Lower leg skin (tissue), 4 donors: ENCODE data around the gene C4orf50. TPM values are rescaled to one million over a fixed set of nuclear protein-coding genes. Genes with fewer than 3 reads are reported as not detected.
"Not testable (repeated sequence)": the region's sequence is repeated elsewhere in the genome, so short reads cannot be mapped to it uniquely, and the experiment has no call there.

Experiments used
- DNase-seq, 2 donors: peaks; one replicate each; pipeline ENCODE4 v3.0.0-alpha.2; 2019; ENCODE audit warnings: low spot score in 2 of 2
- H3K4me3 ChIP-seq: fragments of 200-600 bp; sonication (generic); 2 replicates; pipeline ENCODE4 v1.5.1; 2017; ENCODE audit warnings: mild to moderate bottlenecking, low read depth; ENCODE audit not compliant: poor library complexity, severe bottlenecking
- CTCF ChIP-seq, 3 donors: fragments of 450-650 bp; IDR thresholded peaks; one replicate each; pipeline ENCODE4 v1.5.1; 2016; ENCODE audit warnings: antibody characterized with exemption in 3 of 3, mild to moderate bottlenecking in 3 of 3, moderate library complexity in 2 of 3
- POLR2A ChIP-seq, 2 donors: fragments of 450-650 bp; IDR thresholded peaks; one replicate each; pipeline ENCODE4 v1.6.1; 2016 to 2017; ENCODE audit warnings: antibody characterized with exemption in 2 of 2, mild to moderate bottlenecking in 1 of 2, moderate library complexity in 1 of 2
- WGBS, 2 donors: methylation state at CpG; one replicate each; pipeline ENCODE4 v1.1.5; 2018; 5-methylcytosine and 5-hydroxymethylcytosine counted together
- intact Hi-C: fragments of 100-400 bp; cut with DNase I; formaldehyde crosslinking; loops from one replicate; pipeline ENCODE4 v1.15.0; 2023; ENCODE audit warnings: low total_unique reads
- total RNA-seq, 4 donors: library from RNA; depleted of rRNA; stranded (reverse); fragments of >200 nt; gene quantifications; one replicate each; pipeline ENCODE4 v1.1.0, GENCODE V29; 2016

Gene C4orf50
- total RNA-seq, 4 donors from 2014 or later, result not detected

- intact Hi-C loops, result no loop called here
- no peak overlapping the region for H3K4me3 ChIP-seq
- 67 to 74% methylated on average over 12 of the region's 12 CpGs for WGBS, 2 donors
- no peak for DNase-seq
- TF ChIP-seq CTCF (IDR thresholded peaks at IDR 0.05) (no peak), POLR2A (IDR thresholded peaks at IDR 0.05) (no peak)
Measured at GRCh38 chr4:5865896-5866599, 152.2 kb downstream of the C4orf50 start.

GRCh38 chr4:5863461-5864113 lies 154.6 kb downstream of the C4orf50 start:
- no peak for DNase-seq
- TF ChIP-seq POLR2A (IDR thresholded peaks at IDR 0.05), result no peak
- WGBS, 2 donors, result 49 to 57% methylated on average over 15 of the region's 15 CpGs
- no peak overlapping the region for H3K4me3 ChIP-seq
- intact Hi-C loops, result no loop called here

GRCh38 chr4:5858020-5858769 lies 160.0 kb downstream of the C4orf50 start:
- intact Hi-C loops, result no loop called here
- TF ChIP-seq CTCF (IDR thresholded peaks at IDR 0.05), result no peak
- TF ChIP-seq POLR2A (IDR thresholded peaks at IDR 0.05), result no peak
- WGBS, 2 donors, result 86 to 90% methylated on average over 16 of the region's 16 CpGs
- DNase-seq, result no peak
- no peak overlapping the region for H3K4me3 ChIP-seq

GRCh38 chr4:5857199-5857598 lies 161.0 kb downstream of the C4orf50 start:
- H3K4me3 ChIP-seq, result no peak overlapping the region
- intact Hi-C loops, result no loop called here
- TF ChIP-seq POLR2A (IDR thresholded peaks at IDR 0.05), result no peak
- TF ChIP-seq CTCF (IDR thresholded peaks at IDR 0.05), result no peak
- DNase-seq, result no peak
- 83 to 90% methylated on average over 2 of the region's 2 CpGs for WGBS, 2 donors

- H3K4me3 ChIP-seq, intact Hi-C loops, DNase-seq: not testable (repeated sequence)
- WGBS, 2 donors, result 90 to 91% methylated on average over 3 of the region's 3 CpGs
Measured at GRCh38 chr4:5856362-5856761, 161.9 kb downstream of the C4orf50 start.

GRCh38 chr4:5854929-5855328 lies 163.3 kb downstream of the C4orf50 start:
- TF ChIP-seq POLR2A (IDR thresholded peaks at IDR 0.05) (no peak), CTCF (IDR thresholded peaks at IDR 0.05) (no peak)
- no peak overlapping the region for H3K4me3 ChIP-seq
- whole genome bisulfite sequencing, 2 donors, result 89 to 91% methylated on average over 3 of the region's 3 CpGs
- no peak for DNase-seq
- intact Hi-C loops, result no loop called here
